GM21619 (cell line): ENCODE data around the gene SPRY4.
"Not testable (repeated sequence)": the region's sequence is repeated elsewhere in the genome, so short reads cannot be mapped to it uniquely, and the experiment has no call there.

Source experiments
- ATAC-seq: cut with Tn5 transposase; IDR thresholded peaks from one replicate; pipeline ENCODE4 v1.9.1; 2021; ENCODE audit not compliant: unreplicated experiment

SPRY4 gene

DNA sequence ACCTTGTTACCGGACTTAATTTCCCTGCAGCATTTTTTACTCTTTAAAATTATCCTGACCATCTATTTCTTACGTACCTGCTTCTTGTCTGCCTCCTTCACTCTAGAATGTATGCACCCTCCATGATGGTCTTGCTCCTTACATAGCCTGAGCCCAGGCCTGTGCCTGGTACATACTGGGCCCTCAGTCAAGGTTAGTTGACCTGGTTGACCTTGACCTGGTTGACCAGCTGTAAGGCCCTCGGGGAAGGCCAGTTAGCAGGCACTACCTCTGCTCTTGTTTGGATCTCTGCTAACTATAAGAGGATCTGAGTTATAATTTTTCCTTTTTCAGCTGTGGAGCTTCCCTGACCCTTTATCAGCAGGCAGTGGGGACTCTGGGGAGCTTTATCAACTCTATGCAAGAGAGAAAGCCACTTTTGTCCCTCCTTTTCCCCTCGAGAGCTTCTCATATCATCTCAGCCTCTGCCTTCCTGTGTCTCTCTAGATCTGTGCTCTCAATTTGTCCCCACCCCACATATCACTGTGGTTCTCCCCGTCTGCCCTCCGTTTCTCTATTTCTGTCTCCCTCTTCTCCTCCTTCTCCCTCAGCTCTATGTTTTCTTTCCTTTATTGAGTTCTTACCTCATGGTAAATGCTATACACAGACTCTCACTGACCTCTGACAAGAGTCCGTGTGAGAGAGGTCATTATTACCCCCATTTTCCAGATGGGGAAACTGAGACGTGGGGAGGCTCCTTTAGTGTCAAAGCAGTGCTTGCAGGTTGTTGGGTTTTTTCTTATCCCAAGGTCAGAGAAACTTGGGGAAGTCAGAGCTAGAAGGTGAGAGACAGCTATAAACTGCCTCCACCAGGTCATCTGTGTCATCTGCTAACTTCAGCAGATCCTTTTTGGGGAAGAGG lies 28.6 kb downstream of the SPRY4 start:
- ATAC-seq: no peak

GRCh38 chr5:142295084-142295758 lies 29.6 kb downstream of the SPRY4 start:
- ATAC-seq: no peak

DNA sequence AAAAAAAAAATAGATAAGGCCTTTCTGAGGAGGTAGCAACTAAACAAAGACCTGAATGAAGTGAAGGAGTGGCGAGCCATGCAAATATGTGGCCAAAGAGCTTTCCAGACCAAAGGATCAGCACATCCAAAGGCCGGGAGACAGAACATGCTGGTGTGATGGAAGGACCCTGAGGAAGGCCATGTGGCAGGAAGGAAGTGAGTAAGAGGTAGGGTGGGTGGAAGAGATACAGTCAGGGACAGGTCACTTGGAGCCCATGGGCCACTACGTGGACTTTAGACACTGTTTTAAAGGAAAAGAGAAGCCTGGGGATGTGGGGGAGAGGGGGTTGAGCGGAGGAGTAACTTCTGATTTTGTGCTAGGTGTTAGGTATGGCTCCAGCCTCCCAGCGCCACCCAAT lies 31.3 kb downstream of the SPRY4 start:
- ATAC-seq: no peak

GRCh38 chr5:142292808-142293207 lies 32.0 kb downstream of the SPRY4 start:
- no peak for ATAC-seq

DNA sequence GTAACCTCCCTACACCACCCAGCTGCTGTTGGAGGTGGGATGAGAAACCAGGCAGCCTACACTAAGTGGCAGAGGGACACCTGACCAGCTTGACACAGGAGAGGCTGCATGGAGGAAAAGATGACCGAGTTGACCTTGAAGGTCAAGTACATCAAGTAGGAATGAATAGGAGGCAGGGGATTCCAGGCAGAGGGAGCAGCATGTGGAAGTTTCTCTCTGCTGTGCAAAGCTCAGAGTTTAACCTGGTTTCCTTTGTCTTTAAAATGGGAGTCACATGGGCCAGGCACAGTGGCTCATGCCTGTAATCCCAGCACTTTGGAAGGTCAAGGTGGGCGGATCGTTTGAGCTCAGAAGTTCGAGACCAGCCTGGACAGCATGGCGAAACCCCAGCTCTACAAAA lies 32.6 kb downstream of the SPRY4 start:
- ATAC-seq: no peak

DNA sequence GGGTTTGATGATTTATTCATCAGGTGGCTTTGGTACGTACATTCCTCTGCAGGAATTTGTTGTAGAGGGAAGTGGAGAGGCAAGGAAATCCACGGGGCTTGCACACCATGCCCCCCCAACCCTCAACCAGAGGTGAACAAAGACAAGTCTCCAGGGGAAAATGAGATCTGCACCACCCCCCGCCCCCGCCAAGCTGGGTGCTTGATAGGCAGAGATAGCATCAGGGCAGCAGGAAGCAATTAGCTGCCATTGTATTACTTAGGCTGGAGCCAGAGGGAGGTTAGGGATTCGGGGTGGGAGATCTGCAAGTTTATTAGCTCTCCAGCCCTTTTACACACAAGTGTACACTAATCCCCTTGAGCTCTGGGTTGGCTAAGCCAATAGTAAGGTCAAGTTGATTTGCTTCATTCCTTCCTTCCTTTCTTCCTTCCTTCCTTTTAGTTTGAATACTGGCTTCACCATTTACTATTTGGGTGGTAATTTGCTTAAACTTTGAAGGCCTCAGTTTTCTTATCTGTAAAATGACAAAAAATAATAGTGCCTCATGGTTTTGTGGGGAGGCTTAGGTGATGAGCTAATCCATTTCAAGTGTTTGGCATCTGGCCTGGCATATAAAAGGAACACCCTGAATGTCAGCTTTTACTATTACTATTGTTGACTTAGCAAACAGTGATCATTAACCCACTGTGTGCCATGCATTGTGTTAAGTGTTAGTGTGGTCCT lies 34.1 kb downstream of the SPRY4 start:
- no peak for ATAC-seq

GRCh38 chr5:142289708-142290576 lies 34.9 kb downstream of the SPRY4 start:
- no peak for ATAC-seq

GRCh38 chr5:142287973-142288313 lies 36.9 kb downstream of the SPRY4 start:
- ATAC-seq: peak; percentile 71

DNA sequence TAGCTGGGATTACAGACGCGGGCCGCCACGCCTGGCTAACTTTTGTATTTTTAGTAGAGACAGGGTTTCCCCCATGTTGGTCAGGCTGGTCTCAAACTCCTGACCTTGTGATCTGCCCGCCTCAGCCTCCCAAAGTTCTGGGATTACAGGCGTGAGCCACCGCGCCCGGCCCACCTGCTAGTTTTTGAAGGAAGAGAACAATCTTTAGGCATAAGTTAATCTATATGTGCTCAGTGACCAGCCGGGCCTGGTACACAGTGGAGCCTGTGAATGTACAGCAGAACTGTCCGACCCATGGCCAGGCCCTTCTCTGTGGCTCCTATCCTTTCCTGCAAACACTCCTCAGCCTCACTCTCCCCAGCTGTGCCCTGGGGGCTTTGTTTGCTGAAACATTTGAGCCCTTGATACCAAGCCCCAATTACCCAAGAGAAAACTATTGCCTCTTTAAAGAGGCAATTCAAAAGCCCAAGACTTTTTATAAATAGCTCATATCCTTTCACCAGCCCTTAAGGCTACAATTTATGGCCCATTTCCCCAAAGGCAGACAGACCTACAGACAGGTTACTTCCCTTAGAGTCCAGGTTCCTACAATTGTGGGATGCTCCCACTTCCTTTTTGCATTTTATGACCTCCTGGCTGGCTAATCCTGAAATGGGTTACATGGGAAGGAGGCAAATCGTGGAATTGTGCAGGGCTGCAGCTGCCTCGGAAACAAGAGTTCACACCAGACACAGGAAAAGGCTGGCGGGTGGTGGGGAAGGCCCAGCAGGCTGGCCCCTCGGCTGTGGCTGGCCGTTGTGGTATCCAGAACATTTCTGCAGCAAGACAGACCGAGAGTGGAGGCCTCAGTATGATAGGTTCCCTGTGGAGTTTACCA lies 37.5 kb downstream of the SPRY4 start:
- peak; percentile 78 for ATAC-seq

DNA sequence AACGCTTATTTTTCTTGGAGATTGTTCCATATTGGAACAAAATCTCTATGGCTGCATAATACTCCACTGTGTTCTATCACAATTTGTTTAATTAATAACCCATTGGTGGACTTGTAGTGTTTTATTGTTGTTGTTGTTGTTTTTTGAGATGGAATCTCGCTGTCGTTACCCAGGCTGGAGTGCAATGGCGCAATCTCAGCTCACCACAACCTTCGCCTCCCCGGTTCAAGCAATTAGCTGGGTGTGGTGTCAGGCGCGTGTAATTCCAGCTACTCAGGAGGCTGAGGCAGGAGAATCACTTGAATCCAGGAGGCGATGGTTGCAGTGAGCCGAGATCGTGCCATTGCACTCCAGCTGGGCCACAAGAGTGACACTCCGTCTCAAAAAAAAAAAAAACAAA lies 38.7 kb downstream of the SPRY4 start:
- no peak for ATAC-seq

GRCh38 chr5:142283304-142283703 lies 41.5 kb downstream of the SPRY4 start:
- ATAC-seq: no peak

GRCh38 chr5:142281966-142282365 lies 42.9 kb downstream of the SPRY4 start:
- ATAC-seq: no peak

DNA sequence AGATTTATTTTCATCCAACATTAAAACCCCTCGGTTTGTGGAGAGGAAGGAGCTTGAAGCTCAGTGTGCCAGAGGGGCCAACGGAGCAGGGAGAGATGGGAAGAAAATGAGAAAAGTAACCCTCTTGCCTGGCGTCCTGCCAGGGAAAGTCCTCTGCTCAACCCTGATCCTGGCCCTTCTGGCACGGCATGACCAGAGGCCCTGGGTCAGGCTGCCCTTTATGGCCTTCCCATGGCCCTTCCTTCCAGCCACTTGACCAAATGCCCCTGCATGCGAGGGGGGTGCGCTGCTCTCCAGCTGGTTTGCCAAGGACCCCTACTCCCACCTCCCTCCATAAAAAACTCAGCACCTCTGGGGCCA lies 43.8 kb downstream of the SPRY4 start:
- ATAC-seq: no peak

DNA sequence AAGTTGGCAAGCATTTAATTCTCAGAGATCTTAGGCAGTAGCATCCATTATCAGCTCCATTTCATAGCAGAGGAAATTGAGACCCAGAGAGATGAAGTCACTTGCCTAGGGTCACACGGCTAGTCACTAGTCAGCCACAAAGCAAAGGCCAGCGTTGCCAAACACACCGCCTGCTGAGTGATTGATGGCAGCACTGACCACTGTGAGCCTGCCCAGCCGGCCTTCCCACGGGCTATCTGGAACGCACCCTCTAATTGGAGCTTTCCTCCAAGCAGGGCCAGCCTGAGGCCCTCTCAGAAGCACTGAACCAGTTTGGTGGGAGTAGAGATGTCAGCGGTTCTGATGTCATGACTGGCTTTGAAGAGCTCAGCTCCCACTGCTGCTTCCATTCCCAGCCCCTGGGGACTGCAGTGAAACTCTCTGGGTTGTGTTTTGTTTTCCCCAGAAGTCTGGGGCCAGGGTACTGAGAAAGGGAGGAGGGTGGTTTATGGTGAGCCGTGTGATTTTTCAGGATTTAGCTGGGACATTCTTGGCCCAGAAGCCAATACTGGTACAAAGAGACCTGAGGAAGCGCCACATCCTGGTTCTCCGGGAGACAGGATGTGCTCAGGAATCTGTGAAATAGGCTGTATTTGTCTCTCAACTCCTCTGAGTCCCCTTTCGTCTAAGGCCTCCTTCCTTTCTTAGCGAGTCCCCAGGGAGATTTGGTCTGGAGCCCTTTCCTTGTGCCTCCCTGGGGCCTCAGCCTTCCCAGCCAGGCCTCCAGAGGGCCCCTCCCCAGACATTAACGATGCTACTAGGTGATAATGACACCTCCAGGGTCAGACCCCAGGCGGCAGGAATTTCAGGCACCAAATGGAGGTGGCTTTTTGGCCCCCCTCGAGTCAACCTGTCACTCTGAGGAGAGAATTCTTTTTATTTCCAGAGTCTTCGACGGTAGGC lies 44.5 kb downstream of the SPRY4 start:
- no peak for ATAC-seq

DNA sequence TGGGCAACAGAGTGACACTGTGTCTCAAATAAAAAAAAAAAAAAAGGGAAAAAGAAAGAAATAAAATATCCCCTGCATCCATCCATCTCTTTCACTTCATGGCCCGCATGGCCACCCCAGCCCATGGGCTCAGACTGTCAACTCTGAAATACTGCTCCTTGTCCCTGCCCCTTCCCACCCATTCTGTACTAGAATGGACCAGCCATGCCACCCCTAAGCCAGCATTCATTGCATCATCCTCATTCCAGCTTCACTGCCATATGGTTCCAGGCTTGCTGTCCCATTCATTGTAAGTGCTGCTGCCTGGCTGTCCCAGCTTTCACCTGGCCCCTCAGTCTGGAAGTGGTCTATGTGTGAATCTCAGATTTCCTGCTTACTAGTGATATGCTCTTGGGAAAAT lies 46.2 kb downstream of the SPRY4 start:
- ATAC-seq: no peak

- ATAC-seq: no peak
These were observed 47.0 kb downstream of the SPRY4 start for GRCh38 chr5:142277796-142278195.

DNA sequence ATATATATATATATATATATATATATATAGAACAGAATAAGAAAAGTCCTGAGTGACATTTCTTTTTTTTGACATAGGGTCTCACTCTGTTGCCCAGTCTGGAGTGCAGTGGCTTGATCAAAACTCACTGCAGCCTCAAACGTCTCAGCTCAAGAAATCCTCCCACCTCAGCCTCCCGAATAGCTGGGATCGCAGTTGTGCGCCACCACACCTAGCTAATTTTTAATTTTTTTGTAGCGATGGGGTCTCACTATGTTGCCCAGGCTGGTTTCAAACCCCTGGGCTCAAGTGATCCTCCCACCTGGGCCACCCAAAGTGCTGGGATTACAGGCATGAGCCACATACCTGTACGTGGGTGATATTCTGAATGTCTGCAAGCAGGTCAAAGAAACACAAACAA lies 48.3 kb downstream of the SPRY4 start:
- no peak for ATAC-seq

GRCh38 chr5:142275496-142275895 lies 49.3 kb downstream of the SPRY4 start:
- ATAC-seq: no peak

GRCh38 chr5:142272596-142272995 lies 52.2 kb downstream of the SPRY4 start:
- not testable (repeated sequence) for ATAC-seq
